ENCODE data around the gene MRPL53.
"Not testable (repeated sequence)": the region's sequence is repeated elsewhere in the genome, so short reads cannot be mapped to it uniquely, and the experiment has no call there.

The MRPL53 gene

DNA sequence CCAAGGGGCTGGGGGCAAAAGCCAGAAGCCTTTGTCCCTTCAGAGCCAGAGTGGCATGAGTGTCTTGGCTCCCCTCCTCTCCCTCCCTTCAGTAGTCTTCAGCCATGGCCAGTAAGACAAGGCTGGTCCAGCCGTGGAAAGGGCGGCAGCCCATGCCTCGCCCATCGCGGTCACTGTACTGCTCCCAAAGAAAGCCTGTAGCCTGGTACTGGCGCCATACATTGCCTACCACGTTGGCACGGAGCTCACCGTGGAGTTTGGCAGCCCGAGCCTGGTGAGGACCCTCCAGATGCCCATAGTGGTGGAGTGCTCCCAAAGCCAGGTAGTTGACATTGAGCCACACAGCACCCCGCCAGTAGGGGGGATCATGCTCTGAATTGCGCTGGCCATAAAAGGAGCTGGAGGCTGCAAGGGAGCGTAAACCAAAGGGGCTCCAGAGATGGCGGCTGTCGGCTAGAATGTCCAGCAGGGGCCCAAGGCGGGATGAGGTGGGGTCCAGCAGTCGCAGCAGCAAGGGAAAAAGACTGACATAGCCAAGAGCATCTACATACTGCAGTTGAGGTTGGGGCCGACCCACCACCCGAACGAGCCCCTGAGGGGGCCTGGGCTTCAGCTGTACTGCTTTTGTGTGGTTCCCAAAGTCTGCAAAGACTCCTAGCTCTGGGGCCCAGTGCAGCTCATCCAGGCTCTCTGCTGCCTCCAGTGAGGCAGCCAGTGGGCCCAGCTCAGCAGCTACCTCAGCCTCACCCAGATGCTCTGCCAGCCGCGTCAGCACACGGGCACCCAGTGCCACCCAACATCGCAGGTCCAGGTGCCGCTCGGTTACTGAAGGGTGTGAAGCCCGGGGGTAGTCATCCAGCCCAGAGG is 11.1 kb downstream of the MRPL53 start:
- peak; percentile 35 for DNase-seq
- H3K27ac Mint-ChIP-seq, result no peak overlapping the region
- H3K36me3 Mint-ChIP-seq (ENCODE audit: low read depth), result peaks cover 16% of the 10 kb centered on the region
- H3K9me3 Mint-ChIP-seq, result no peaks in the 10 kb centered on the region
- peak overlapping the region; percentile 23 for H3K4me3 Mint-ChIP-seq
- H3K27me3 Mint-ChIP-seq (ENCODE audit: low read depth, poor library complexity), result no peaks in the 10 kb centered on the region
- peaks cover 55% of the 10 kb centered on the region for H3K4me1 Mint-ChIP-seq
- no peak for TF ChIP-seq CTCF (IDR thresholded peaks at IDR 0.05)

DNA sequence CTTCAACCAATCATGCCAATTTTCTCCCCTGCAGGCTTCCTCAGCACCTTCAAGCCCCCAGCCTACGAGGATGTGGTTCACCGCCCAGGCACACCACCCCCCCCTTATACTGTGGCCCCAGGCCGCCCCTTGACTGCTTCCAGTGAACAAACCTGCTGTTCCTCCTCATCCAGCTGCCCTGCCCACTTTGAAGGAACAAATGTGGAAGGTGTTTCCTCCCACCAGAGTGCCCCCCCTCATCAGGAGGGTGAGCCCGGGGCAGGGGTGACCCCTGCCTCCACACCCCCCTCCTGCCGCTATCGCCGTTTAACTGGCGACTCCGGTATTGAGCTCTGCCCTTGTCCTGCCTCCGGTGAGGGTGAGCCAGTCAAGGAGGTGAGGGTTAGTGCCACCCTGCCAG is 12.3 kb downstream of the MRPL53 start:
- not testable (repeated sequence) for H3K27me3 Mint-ChIP-seq (ENCODE audit: low read depth, poor library complexity); H3K9me3 Mint-ChIP-seq; DNase-seq
- Mint-ChIP-seq H3K4me1 (peaks cover 57% of the 10 kb centered on the region), H3K36me3 (ENCODE audit: low read depth) (peaks cover 16% of the 10 kb centered on the region), H3K4me3 (peak overlapping the region; percentile 95), H3K27ac (peak overlapping the region; percentile 72)

DNA sequence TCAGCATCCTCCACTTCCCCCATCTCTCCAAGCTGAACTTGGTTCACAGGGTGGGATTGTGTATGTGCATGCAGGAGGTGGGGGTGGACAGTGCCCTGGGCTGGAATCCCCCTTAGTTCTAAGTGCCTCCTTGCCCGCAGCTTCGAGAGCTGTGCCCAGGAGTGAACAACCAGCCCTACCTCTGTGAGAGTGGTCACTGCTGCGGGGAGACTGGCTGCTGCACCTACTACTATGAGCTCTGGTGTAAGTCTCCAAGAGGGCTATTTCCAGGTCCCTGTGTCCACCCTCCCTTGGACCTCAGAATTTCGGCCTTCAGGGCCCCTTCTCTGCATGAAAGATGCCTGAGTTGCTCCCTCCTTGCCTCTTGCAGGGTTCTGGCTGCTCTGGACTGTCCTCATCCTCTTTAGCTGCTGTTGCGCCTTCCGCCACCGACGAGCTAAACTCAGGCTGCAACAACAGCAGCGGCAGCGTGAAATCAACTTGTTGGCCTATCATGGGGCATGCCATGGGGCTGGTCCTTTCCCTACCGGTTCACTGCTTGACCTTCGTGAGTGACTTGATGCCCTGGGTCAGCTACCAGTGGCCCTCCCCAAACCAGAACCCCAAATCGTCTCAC is 12.9 kb downstream of the MRPL53 start:
- not testable (repeated sequence) for DNase-seq; H3K9me3 Mint-ChIP-seq; H3K27me3 Mint-ChIP-seq (ENCODE audit: low read depth, poor library complexity)
- Mint-ChIP-seq H3K4me1 (peaks cover 62% of the 10 kb centered on the region), H3K4me3 (peak overlapping the region; percentile 95), H3K27ac (peak overlapping the region; percentile 72), H3K36me3 (ENCODE audit: low read depth) (peaks cover 16% of the 10 kb centered on the region)

DNA sequence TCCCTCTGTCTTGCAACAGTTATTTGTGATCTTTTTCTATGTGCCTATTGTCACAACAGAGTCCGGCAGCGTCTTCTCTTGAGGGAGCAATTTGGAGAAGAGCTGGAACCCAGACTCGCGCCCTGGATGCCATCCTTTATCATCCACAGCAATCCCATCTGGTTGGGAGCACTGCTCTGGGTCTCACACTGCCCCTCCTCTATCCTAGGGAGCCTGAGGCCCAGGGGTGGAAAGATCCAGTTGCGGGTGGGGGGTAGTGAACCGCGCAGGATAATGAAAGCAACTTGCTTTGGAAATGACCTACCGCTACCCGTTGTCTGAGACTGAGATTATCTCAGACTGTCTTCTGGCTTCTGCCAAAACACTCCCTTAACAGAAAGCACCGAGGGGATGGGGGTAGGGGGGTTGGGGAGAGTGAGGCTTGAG is 13.5 kb downstream of the MRPL53 start:
- no peaks in the 10 kb centered on the region for H3K9me3 Mint-ChIP-seq
- peaks cover 62% of the 10 kb centered on the region for H3K4me1 Mint-ChIP-seq
- TF ChIP-seq CTCF (IDR thresholded peaks at IDR 0.05), result no peak
- peaks cover 16% of the 10 kb centered on the region for H3K36me3 Mint-ChIP-seq (ENCODE audit: low read depth)
- peak overlapping the region; percentile 70 for H3K27ac Mint-ChIP-seq
- peak overlapping the region; percentile 95 for H3K4me3 Mint-ChIP-seq
- DNase-seq, result no peak
- no peaks in the 10 kb centered on the region for H3K27me3 Mint-ChIP-seq (ENCODE audit: low read depth, poor library complexity)

- peak within 1 kb of the TSS; percentile 98 for H3K27ac Mint-ChIP-seq
- no peaks in the 10 kb centered on the region for H3K27me3 Mint-ChIP-seq (ENCODE audit: low read depth, poor library complexity)
- DNase-seq, result peak; percentile 98
- H3K4me3 Mint-ChIP-seq, result peak within 1 kb of the TSS; percentile 95
- no peaks in the 10 kb centered on the region for H3K9me3 Mint-ChIP-seq
- TF ChIP-seq CTCF (IDR thresholded peaks at IDR 0.05), result no peak
- H3K36me3 Mint-ChIP-seq (ENCODE audit: low read depth), result peaks cover 15% of the 10 kb centered on the region
- H3K4me1 Mint-ChIP-seq, result peaks cover 60% of the 10 kb centered on the region
Measured at GRCh38 chr2:74458132-74458937, 14.1 kb downstream of the MRPL53 start, which contains the start of gene WBP1. Gene WBP1, plus strand, starts transcription at chr2:74458438. Its CDS starts 165 bp downstream, at chr2:74458603.

DNA sequence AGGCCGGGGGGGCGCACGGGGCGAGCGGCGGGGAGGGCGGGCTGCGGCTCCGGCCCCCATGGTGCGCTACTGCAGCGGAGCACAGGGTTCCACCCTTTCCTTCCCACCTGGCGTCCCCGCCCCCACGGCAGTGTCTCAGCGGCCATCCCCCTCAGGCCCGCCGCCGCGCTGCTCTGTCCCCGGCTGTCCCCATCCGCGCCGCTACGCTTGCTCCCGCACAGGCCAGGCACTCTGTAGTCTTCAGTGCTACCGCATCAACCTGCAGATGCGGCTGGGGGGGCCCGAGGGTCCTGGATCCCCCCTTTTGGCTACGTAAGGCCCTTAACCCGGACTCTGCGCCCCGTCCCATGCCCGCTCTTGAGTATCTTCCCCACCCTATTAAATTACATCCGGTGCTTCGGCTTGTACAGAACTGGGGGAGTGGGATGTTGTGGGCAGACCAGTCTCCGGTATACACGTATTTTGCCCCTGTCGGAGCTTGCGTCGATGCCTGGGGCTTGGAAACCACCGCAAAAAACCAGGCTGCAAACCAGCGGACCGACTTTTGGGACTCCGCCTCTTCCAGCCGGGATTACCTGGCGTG is 14.8 kb downstream of the MRPL53 start:
- peak; percentile 79 for DNase-seq
- no peak for TF ChIP-seq CTCF (IDR thresholded peaks at IDR 0.05)
- H3K27ac Mint-ChIP-seq, result peak overlapping the region; percentile 98
- H3K36me3 Mint-ChIP-seq (ENCODE audit: low read depth), result peaks cover 8% of the 10 kb centered on the region
- peaks cover 2% of the 10 kb centered on the region for H3K27me3 Mint-ChIP-seq (ENCODE audit: low read depth, poor library complexity)
- peaks cover 53% of the 10 kb centered on the region for H3K4me1 Mint-ChIP-seq
- peak overlapping the region; percentile 95 for H3K4me3 Mint-ChIP-seq
- no peaks in the 10 kb centered on the region for H3K9me3 Mint-ChIP-seq

All from nephron progenitor cell (in vitro differentiated cells).